WI38 (cell line): ENCODE data around the gene TUBE1.
"Not testable (repeated sequence)": the region's sequence is repeated elsewhere in the genome, so short reads cannot be mapped to it uniquely, and the experiment has no call there.

Experiments
- H3K4me3 ChIP-seq: 2 replicates; pipeline ENCODE4 v1.5.1; 2011; ENCODE audit warnings: low read depth, mild to moderate bottlenecking, control low read depth, low read length
- CTCF ChIP-seq: IDR thresholded peaks from 2 replicates; pipeline ENCODE4 v1.5.1; 2012; ENCODE audit warnings: low read depth, mild to moderate bottlenecking, control low read depth, low read length

The TUBE1 gene

DNA sequence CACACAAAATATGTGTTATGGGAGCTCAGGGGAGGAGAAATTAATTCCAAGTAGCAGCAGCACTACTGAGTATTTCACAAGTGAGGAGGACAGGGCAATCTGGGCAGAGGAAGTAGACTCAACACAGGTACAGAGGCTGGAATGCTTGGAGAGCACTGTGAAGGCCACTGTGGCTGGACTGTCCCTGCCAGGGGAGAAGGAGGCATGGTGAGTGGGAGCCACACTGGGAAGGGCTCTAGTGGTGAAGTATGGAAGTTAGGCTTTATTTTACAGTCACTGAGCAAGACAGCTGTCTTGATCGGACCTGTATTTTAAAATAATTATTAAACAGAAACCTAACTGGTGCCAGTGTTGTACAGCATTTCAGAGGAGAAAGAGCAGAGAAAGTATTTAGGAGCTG is 28.9 kb upstream of the TUBE1 start:
- no peak overlapping the region for H3K4me3 ChIP-seq
- no peak for TF ChIP-seq CTCF

GRCh38 chr6:112114577-112115223 is 27.4 kb upstream of the TUBE1 start:
- no peak overlapping the region for H3K4me3 ChIP-seq
- TF ChIP-seq CTCF = no peak

DNA sequence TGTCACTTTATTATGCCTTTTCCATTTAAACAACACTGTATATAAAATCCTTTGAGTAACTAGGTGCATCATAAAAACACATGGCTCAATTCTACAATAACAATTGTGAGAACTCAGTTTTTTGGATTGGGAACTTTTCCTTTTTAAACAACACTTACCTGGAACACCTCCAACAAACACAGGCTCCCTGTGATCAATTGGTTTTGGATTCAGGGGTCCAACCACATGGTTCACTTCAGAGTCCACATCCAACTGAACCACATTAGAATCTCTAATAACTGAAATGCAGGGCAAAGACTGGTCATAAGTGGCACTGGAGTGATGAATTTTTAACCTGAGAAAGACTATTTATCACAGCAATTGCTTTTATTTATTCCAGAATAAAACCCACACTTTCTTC is 26.6 kb upstream of the TUBE1 start:
- H3K4me3 ChIP-seq = no peak overlapping the region

GRCh38 chr6:112113431-112113830 is 26.1 kb upstream of the TUBE1 start:
- TF ChIP-seq CTCF = no peak
- H3K4me3 ChIP-seq = no peak overlapping the region

More for the DNA sequence above, 26.6 kb upstream of the TUBE1 start:
- no peak for TF ChIP-seq CTCF

DNA sequence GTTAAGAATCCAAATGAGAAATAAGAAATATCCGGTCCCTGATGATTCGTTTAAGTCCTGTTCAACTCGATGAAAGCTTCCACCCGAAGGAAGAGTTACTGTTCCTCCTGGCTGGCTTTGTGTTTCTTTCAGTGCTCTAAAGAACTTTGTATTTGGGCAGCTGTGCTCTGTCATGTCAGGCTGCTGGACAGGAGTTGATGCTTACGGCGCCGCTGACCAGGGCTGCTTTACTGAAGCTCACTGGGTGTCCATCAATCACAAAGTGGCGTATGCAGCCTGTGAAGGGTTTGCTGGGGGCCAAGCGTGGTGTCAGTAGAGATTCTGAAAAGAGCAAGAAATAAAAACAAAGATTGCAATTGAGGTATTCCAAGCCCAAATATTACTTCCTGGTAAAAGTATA is 22.0 kb upstream of the TUBE1 start:
- no peak for TF ChIP-seq CTCF
- H3K4me3 ChIP-seq = no peak overlapping the region

GRCh38 chr6:112106562-112106961 is 19.3 kb upstream of the TUBE1 start:
- TF ChIP-seq CTCF = no peak
- H3K4me3 ChIP-seq = no peak overlapping the region

DNA sequence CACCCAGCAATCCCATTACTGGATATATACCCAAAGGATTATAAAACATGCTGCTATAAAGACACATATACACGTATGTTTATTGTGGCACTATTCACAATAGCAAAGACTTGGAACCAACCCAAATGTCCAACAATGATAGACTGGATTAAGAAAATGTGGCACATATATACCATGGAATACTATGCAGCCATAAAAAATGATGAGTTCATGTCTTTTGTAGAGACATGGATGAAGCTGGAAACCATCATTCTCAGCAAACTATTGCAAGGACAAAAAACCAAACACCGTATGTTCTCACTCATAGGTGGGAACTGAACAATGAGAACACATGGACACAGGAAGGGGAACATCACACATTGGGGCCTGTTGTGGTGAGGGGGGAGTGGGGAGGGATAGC is 18.7 kb upstream of the TUBE1 start:
- not testable (repeated sequence) for H3K4me3 ChIP-seq

- TF ChIP-seq CTCF = no peak
- H3K4me3 ChIP-seq = no peak overlapping the region
Measured at GRCh38 chr6:112100561-112100960, 13.3 kb upstream of the TUBE1 start.
